HG03108 (cell line): Measurements from ENCODE around the gene HIRA.
"Not testable (repeated sequence)": the region's sequence is repeated elsewhere in the genome, so short reads cannot be mapped to it uniquely, and the experiment has no call there.

Experiments
- ATAC-seq: cut with Tn5 transposase; IDR thresholded peaks from one replicate; pipeline ENCODE4 v1.9.1; 2021; ENCODE audit warnings: moderate library complexity; ENCODE audit not compliant: unreplicated experiment

Gene HIRA

DNA sequence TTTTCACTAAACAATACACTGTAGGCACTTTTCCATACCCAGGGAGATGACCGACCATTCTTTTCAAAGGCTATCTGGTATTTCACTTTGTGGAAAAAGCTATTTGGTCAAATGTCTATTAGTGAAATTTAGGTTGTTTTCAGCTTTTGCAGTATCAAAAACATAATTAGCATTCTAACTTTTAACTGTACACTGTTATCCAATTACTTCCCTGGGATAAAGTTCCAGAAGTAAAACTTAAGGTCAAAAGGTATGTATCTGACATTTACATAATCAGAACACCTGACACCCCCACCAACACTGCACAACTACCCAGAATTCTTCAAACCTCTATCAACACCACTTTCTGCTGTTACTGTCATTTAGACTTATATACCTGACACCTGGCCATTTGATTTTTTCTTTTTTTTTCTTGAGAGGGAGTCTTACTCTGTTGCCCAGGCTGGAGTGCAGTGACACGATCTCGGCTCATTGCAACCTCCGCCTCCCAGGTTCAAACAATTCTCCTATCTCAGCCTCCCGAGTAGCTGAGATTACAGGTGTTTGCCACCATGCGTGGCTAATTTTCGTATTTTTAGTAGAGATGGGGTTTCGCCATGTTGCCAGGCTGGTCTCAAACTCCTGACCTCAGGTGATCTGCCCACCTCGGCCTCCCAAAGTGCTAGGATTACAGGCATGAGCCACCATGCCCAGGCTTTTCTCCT is 13.9 kb upstream of the HIRA start:
- not testable (repeated sequence) for ATAC-seq

GRCh38 chr22:19443544-19444211 is 12.1 kb upstream of the HIRA start:
- no peak for ATAC-seq

DNA sequence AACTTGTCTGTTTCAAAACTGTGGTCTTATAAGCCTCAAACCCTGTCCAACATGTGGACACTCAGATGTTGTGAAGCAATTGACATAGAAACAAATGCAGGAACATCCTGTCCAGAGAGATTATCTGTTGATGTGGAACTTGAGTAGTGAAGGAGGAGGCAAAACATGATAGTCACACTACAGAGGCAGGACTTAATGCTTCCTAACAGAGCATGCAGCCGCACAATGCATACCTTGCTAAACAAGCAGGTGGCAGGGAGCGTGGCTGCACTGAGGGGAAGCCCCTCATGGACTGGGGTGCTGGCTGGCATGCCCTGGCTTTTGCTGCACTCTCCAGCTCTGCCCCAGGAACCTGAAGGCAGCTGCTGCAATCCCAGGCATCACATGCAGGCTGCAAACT is 10.6 kb upstream of the HIRA start:
- no peak for ATAC-seq

DNA sequence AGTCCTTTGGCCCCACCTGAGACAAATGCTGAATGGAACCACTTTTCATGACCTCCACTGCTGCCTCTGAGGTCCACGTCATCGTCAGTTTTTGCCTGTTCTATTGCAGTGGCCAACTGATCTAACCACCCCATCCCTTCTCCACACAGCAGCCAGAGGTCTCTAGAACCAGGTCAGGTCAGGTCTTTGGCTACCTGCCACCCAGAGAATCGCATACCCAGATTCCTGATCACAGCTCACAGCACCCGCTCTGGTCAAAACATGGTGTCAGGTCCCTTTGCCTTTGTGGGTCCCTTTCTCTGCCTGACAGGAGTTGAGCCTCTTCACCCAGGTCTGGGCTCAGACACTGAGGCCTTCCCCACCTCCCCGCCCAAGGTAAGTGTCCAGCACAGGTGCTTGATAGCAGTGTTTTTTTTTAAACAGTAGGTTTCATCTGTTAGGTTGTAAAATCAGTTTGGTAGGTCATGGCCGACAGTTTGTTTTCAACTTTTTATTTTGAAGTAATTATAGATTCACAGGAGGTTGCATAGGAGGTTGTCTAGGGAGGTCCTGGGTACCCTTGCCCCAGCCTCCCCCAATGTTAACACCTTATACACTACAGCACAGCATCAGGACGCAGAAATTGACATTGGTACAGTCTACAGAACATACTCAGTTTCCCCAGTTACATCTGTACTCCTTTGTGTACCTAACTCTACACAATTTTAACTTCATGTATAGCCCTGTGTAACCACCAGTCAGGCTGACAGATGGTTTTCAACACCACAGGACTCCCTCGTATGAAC is 9.1 kb upstream of the HIRA start:
- ATAC-seq, result no peak

- no peak for ATAC-seq
These were observed 6.8 kb upstream of the HIRA start for GRCh38 chr22:19438298-19438697.

- not testable (repeated sequence) for ATAC-seq
These were observed 5.1 kb upstream of the HIRA start for GRCh38 chr22:19436444-19437161.

DNA sequence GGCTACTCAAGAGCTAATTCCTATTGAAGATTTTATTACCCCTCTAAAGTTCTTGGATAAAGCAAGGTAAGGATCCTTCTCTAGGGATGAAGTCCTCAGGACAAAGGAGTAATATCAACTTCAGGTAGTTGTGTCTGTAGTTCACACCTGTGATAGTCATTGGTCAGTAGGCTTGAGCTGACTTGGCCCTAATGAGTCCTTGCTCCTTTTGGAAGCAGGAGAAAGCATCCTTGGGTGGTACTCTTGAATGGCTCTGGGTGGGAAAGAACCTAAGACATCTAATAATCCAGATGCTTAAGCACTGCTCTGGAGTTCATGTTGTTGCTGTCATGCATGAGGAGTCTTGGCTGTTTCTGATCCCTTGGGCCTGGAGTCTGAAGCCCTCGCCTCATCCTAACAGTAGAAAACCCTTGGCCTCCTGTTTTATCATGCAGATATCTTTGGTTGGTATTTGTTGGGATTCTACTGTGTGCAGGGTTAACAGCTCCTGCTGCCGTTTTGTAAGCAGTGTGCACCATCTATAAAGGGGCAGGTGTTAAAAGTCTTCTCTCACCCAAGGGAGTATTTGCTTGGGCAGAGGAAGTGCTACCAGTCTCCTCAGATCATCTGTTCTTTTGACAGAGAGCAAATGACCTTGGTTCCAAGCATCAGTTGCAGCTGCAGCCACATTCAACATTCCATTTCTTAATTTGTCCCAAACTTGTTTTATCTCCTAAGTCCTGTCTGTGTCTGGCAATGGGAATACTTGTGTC is 3.5 kb upstream of the HIRA start:
- ATAC-seq, result no peak

GRCh38 chr22:19434401-19434800 is 2.9 kb upstream of the HIRA start:
- no peak for ATAC-seq

- ATAC-seq, result peak; percentile 80
These were observed 759 bp upstream of the HIRA start, which contains the start of gene MRPL40 for GRCh38 chr22:19432133-19432851. MRPL40 (plus strand) TSS chr22:19432545; CDS start chr22:19432555, 10 bp downstream.

- no peak for ATAC-seq
These were observed 517 bp downstream of the HIRA start for GRCh38 chr22:19430890-19431541.

DNA sequence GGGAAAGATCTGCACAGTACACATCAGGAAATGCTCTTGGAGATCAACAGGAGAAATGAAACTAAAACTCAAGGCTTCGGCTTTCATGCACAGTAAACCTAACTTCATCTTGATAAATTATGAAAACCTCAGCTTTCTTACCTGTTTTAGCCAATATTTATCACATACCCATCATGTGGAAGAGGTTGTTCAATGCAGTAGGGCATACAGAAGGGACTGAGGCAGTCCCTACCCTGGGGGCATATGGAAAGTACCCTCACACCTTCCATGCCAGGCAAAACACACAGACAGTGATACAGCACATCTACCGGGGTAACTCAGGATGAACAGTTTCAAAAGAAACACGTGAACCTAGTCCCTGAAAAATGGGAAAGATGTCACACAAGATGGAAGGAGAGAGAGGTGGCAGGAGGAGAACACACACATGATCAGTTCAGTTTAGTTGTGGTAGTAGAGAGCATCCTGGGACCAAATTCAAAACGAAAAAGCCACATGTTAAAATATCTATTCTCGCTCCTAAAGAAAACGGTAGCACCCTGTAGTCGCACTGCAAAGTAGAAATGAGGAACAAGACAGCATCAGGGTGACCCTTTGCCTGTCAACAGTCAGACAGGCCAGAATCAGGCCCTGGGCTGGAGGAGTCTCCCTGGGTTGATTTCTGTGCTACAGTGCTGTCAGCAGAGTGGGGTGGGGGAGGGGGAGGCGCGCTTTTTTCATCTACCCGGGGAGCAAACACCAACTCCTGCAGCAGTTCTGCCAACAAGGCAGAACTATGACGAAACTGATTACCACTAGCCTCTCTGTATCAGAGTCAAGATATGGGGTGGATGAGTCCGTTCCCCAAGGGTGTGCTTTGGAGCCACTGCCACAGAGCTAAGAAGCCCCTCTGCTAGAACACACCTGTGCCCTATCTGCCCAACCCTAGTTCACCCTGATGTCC is 1.3 kb downstream of the HIRA start:
- ATAC-seq, result no peak

GRCh38 chr22:19424186-19424500 is 7.4 kb downstream of the HIRA start:
- no peak for ATAC-seq

- ATAC-seq, result no peak
These were observed 8.9 kb downstream of the HIRA start for GRCh38 chr22:19422440-19423301.

DNA sequence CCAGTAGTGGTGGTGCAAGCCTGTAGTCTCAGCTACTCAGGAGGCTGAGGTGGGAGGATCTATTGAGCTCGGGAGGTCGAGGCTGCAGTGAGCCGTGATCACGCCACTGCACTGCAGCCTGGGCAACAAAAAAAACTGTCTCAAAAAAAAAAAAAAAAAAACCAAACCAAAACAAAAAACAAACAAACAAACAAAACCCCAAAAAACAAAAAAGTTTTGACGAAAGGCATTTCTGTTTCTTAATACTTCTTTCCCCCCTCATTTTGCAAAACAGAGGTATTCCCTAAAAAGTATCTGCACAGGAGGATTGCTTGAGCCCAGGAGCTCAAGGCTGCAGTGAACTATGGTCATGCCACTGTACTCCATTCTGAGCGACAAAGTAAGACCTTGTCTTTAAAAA is 11.2 kb downstream of the HIRA start:
- no peak for ATAC-seq

GRCh38 chr22:19419464-19420178 is 11.9 kb downstream of the HIRA start:
- no peak for ATAC-seq

- ATAC-seq, result no peak
These were observed 12.5 kb downstream of the HIRA start for GRCh38 chr22:19419086-19419463.

DNA sequence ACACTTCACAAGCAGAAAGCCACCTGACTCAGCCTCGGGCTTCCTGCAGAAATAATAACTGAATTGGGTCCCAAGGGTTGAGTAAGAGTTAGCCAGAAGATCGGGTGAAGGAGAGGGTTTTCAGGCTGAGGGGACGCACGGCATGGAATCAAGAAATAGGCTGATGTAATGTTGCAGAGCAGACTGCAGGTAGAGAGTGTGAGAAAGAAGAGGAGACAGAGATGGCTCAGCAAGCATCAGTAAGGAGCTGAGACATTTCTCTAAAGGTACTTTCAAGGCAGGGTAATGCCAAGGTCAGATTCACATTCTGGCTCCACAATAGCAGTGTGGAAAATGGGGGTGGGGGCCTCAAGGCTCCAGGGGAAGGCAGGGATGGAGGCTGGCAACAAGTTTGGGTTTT is 18.6 kb downstream of the HIRA start:
- ATAC-seq, result no peak
